Activated CD8-positive, alpha-beta memory T cell treated with anti-CD3 and anti-CD28 coated beads, Interleukin-2, amount 50 U/mL, for 24 hours (primary cell): ENCODE measurements around the gene EFCAB13.
"Not testable (repeated sequence)": the region's sequence is repeated elsewhere in the genome, so short reads cannot be mapped to it uniquely, and the experiment has no call there.

ENCODE experiments used
- DNase-seq: peaks from one replicate; pipeline ENCODE4 v3.0.0-alpha.2; 2020; ENCODE audit errors: extremely low read depth

Gene EFCAB13

DNA sequence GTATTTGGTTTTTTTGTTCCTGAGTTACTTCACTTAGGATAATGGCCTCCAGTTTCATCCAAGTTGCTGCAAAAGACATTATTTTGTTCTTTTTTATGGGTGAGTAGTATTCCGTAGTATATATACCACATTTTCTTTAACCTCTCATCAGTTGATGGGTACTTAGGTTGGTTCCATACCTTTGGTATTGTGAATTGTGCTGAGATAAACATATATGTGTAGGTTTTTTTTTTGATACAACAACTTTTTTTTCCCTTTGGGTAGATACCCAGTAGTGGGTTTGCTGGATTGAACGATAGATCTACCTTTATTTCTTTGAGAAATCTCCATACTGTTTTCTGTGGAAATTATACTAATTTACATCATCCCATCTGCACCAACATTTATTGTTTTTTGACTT is 6.8 kb downstream of the EFCAB13 start:
- DNase-seq: no peak

DNA sequence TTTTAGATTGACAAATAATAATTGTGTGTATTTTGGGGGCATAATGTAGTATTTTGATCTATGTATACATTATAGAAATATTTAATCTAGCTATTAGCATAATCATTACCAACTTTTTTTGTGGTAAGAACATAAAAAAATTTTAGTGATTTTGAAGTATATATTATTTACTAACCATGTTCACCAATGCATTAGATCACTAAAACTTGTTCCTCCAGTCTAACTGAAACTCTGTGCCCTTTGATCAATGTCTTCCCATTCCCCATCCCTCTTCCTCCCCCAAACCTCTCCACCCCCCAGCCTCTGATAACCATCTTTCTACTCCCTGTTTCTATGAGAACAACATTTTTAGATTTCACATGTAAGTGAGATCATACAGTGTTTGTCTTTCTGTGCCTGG is 8.5 kb downstream of the EFCAB13 start:
- DNase-seq: no peak

DNA sequence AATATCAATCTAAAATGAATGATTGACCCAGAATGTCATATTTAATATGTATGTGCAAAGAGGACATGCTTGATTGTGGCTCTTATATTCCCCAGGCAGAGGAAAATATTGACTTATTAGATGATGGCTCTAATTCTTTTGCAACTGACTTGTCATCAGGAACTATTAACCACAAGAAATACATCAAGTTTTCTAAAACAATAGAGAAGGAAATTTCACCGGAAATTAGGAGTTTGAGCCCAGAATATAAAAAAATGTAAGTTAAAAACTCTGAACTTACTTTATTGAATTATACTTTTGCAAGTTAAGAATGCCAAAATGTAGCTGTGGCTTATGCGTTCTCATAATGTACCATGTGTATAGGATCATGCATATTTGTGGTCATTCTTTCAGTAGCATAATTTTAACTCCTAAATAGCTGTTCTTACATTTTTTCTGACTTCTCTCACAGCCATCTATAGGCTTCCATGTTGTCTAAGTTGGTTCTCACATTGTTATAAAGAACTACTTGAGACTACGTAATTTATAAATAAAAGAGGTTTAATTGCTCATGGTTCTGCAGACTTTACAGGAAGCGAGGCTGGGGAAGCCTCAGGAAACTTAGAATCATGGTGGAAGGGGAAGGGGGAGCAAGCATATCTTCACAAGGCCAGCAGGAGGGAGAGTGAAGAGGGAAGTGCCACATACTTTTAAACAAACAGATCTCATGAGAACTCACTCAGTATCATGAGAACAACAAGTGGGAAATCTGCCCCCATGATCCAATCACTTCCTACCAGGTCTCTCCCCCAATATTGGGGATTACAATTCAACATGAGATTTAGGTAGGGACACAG is 11.6 kb downstream of the EFCAB13 start:
- no peak for DNase-seq

DNA sequence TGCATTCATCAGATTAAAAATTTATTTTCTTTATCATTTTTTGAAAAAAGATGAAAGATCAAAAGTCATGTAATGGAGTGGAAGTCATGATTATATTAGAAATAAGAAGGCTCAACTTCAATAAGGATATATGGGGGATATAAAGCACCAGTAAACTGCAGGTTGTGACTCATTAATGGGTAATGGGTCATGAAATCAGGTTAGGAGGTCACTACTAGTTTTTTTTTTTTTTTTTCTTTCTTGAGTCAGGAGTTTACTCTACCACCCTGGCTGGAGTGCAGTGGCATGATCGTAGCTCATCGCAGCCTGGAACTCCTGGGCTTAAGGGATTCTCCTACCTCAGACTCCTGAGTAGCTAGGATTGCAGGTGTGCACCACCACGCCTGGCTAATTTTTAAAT is 14.3 kb downstream of the EFCAB13 start:
- no peak for DNase-seq

DNA sequence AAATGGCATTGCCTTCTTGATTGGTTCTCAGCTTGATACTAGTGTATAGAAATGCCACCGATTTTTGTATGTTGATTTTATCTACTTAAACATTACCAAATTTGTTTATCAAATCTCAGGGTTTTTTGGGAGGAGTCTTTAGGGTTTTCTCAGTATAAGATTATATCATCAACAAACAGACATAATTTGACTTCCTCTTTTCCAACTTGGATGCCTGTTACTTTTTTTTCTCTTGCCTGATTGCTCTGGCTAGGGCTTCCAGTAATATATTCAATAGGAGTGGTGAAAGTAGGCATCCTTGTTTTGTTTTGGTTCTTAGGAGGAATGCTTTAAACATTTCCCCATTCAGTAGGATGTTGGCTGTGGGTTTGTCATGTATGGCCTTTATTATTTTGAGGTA is 29.1 kb downstream of the EFCAB13 start:
- no peak for DNase-seq

DNA sequence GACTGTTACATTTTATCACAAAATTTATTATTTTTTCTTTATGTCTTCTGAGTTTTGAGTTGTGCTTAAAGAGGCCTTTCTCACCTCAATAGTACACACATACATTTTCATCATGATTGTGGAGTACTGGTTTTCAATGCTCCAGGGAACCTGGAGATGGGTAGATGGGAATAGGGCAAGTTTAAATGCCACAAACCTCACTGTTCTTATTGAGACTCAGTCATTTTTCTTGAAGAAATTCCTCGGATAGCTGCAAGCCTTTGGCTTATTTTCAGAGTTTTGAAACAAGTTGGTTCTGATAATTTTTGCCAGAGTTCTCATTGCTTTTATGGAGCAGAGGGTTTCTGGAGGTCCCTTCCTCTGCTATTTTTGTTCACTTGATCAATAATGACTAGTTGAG is 34.9 kb downstream of the EFCAB13 start:
- no peak for DNase-seq

DNA sequence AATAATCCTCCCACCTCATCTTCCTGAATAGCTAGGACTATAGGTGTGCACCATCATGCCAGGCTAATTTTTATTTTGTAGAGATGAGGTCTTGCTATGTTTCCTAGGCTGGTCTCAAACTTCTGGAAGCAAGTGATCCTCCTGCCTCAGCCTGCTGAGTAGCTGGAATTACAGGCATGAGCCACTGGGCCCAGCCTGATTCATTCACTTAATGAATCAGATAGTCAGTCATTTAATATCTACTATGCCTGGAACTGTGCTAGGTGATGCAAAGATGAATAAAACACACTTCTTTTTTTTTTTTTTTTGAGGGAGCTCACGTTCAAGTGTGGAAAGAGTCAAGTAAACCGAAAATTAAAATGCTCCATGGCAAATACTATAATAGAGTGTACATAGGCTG is 39.4 kb downstream of the EFCAB13 start:
- no peak for DNase-seq

DNA sequence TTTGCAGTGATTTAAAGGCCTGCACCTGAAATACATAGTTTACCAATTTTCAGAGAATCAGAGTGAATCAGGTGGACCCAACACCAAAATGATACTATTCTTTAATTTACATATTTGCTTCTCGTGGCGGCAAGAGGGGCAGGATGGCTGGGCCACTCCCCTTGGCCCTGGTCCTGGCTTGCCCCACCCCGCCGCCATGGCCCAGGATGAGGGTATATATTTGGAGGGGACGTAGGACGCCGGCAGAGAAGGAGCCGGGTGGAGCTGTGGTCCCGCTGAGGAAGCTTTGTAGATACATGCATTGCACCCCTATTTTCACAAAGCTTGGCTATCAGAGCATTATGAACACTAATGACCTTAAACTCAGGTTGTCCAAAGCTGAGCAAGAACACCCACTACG is 43.5 kb downstream of the EFCAB13 start:
- DNase-seq: no peak

DNA sequence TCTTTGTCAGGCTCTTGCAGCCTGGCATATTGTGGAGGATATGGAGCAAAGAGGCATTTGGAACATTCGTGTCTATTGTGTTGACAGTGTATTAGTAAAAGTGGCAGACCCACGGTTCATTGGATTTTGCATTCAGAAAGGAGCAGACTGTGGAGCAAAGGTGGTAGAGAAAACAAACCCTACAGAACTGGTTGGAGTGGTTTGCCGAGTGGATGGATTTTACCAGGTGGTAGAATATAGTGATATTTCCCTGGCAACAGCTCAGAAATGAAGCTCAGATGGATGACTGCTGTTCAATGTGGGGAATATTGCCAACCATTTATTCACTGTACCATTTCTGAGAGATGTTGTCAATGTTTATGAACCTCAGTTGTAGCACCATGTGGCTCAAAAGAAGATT is 44.5 kb downstream of the EFCAB13 start:
- no peak for DNase-seq

DNA sequence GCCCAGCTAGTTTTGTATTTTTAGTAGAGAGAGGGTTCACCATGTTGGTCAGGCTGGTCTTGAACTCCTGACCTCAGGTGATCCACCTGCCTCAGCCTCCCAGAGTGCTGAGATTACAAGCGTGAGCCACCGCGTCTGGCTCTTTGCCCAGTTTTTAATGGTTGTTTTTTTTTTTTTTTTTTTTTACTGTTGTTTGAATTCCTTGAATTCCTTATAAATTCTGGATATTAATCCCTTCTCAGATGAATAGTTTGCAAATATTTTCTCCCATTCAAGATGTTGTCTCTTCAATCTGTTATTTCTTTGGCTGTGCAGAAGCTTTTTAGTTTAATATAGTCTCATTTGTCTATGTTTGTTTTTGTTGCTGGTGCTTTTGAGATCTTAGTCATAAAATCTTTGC is 47.1 kb downstream of the EFCAB13 start:
- DNase-seq: not testable (repeated sequence)

DNA sequence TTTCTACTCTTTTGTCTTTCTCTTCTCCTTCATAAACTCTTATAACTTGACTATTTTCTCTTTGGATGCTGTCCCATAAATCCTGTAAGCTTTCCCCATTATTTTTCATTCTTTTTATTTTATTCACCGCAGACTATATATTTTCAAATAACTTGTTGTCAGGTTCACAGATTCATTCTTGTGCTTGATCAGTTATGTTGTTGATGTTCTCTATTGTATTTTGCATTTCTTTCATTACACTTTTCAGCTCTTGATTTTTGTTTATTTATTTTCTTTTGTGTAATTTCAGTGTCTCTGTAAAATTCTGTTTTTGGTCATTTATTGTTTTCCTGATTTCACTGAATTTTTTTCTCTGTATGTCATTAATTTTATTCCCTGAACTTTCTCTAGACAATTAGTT is 49.2 kb downstream of the EFCAB13 start:
- no peak for DNase-seq

DNA sequence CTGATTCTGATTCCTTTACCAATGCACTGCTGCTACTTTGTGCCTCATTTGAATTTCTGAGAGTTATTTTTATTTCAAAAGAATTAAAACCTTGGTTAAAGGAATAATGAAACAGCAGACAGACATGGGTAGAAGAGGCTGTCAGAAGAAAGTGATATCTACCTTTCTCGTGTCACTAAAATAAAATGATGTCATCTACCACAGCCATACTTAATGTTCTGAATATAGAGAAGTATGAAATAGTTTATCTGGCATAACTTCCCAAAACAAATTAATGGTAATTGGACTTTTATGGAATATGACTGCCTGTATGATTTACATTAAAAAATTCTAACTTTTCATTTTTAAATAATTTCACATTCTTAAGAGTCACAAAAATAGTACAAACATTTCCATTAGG is 52.5 kb downstream of the EFCAB13 start:
- no peak for DNase-seq

DNA sequence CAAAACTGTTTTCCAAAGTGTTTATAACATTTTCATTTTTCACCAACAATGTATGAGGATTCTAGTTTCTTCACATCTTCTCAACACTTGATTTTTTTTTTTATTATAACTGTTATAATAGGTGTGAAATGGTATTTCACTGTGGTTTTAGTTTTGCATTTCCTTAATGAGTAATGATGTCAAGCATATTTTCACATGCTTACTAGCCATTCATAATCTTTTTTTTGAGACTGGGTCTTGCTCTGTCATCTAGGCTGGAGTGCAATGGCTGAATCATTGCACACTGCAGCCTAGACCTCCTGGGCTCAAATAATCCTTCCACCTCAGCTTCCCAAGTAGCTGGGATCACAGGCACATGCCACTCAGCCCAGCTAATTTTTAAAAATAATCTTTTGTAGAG is 65.1 kb downstream of the EFCAB13 start:
- no peak for DNase-seq

DNA sequence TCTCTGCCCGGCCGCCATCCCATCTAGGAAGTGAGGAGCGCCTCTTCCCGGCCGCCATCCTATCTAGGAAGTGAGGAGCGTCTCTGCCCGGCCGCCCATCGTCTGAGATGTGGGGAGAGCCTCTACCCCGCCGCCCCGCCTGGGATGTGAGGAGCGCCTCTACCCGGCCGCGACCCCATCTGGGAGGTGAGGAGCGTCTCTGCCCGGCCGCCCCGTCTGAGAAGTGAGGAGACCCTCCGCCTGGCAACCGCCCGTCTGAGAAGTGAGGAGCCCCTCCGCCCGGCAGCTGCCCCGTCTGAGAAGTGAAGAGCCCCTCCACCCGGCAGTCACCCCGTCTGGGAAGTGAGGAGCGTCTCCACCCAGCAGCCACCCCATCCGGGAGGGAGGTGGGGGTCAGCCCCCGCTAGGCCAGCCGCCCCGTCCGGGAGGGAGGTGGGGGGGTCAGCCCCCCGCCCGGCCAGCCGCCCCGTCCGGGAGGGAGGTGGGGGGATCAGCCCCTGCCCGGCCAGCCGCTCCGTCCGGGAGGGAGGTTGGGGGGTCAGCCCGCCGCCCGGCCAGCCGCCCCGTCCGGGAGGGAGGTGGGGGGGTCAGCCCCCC is 73.9 kb downstream of the EFCAB13 start:
- DNase-seq: not testable (repeated sequence)

DNA sequence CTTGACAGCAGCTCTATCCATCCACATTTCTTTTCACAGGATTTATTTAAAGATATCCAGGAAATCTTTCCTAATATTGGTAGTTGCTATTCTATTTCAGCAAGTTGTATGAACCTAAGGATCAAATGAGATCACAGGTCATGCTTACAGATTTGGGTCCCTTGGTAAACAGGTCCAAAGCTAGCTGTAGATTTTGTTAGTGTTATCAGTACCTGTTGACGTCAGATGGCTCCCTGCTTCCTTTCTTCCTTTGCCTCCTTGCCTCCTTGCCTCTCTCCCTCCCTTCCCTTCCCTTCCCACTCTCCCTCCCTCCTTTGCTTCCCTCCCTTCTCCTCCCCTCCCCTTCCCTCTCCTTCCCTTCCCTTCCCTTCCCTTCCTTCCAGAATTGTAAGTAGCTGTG is 76.6 kb downstream of the EFCAB13 start:
- no peak for DNase-seq

DNA sequence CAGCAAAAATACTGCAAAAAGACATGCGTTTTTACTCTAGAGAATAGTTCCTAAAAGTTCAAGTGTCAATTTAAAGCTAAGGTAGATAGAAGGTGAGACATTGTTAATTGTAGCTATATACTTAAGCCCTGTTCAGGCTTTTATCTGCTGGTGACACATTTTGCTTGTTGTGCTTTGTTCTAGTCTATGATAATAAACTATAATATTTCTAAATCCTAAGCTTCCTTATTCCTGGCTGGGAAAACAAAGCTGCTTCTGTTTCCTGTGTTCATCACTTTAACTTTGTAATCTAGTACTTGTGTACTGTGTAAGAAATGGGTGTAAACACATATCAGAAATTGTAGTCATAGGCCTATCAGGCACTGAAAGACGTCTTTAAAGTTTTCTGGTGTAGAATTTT is 77.3 kb downstream of the EFCAB13 start:
- DNase-seq: no peak

DNA sequence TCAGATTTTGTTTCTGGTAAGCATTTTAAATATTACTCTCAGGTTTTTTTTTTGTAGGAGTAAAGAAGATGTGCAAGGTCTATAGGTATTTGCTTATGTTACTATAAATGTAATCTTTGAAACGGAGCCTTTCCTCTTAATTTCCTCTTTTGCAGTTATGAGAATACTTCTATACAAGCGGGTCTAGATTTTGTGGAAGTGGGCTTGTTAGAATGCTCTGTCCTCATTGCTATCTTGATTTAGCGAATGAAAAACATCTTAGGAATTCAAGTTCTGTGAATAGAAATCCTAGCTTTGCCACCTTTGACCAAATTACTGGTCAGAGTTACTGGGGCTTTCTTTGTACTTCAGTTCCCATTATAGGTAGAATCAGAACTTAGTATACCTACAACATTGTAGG is 80.3 kb downstream of the EFCAB13 start:
- DNase-seq: no peak

DNA sequence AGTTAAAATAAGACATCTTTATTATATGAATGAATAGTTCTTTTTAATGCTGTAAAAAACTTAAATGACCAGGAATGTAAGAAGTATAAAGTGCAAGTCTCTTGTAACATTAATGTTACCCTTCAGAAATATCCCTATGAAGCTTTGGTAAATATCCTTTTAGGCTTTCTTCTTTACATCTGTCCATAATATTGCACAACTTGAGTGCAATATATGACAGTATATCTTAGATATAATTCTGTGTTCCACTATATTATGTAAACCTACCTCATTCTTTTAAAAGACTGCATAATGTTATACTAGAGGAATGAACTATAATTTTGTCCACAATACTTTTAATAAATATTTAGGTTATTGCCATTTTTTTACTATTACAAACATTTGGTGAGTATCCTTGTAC is 81.1 kb downstream of the EFCAB13 start:
- no peak for DNase-seq

DNA sequence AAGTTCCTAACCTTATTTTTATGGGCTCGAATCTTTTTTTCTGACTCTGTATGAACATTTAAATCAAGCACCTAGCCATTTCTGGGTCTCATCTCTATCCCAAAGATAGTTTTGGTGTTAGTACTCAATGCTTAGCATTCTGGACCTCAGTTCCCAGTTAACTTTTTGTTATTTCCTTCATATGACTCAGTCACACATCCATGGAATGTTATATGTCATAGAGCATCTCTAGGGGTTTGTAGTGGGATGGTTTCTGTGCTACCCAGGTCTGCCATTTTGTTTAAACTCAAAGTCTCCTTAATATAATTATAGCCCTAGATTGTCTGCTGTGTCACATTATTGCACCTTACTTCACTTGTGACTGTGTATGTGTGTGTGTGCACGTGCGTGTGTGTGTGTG is 90.1 kb downstream of the EFCAB13 start:
- no peak for DNase-seq

DNA sequence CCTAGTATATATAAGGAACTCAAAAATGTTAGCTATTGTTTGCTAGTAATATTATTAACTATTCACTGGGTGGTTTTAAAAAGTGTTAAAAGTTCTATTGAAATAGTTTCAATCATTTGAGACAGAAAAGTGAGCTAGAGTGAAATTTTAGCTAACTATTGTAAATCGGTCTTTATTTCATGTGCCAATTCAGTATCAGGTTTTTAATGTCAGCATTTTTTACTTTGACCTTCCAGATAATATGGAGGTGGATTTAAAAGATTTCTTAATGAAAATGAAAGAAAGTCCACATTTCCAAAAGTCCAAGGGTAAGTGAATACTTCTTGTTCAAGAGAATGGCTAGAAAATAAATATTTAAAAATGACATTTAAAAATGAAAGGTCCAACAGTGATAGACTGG is 90.9 kb downstream of the EFCAB13 start:
- no peak for DNase-seq

DNA sequence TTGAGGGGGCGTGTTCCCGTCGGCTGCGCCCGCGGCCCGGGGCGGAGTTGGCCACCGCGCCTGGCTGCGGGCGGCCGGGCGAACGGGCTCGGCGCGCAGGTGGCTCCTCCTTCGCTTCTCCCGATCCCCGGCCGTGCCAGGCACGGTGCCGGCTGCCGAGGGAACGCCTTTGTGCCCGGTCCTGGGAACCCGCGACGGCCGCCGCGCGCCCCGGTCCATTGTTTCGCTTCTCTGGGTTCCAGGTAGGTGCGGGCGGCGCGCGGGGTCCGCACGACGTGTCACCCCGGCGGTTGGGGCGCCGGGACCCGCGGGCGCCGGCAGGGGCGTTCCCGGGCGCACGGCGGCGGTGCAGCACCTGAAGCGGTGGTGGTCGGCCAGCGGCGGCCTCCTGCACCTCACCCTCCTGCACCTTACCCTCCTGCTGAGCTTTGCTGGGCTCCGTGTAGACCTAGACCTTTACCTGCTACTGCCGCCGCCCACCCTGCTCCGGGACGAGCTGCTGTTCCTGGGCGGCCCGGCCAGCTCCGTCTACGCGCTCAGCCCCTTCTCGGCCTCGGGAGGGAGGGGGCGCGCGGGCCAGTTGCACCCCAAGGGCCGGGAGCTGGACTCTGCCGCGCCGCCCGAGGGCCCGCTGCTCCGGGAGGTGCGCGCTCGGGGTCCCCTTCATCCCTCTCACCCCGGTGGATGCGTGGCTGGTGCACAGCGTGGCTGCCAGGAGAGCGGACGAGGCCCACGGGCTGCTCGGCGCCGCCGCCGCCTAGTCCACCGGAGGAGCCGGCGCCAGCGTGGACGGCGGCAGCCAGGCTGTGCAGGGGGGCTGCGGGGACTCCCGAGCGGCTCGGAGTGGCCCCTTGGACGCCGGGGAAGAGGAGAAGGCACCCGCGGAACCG is 99.9 kb downstream of the EFCAB13 start:
- DNase-seq: no peak

DNA sequence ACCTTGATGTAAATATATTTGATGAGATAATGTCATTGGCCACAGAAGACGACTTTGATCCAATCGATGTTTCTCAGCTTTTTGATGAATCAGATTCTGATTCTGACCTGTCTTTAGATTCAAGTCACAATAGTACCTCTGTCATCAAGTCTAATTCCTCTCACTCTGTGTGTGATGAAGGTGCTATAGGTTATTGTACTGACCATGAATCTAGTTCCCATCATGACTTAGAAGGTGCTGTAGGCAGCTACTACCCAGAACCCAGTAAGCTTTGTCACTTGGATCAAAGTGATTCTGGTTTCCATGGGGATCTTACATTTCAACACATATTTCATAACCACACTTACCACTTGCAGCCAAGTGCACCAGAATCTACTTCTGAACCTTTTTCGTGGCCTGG is 101.5 kb downstream of the EFCAB13 start:
- not testable (repeated sequence) for DNase-seq
